22Rv1 (cell line): Measurements from ENCODE around the gene DHRS4.
"Not testable (repeated sequence)": the region's sequence is repeated elsewhere in the genome, so short reads cannot be mapped to it uniquely, and the experiment has no call there.

Experiments
- CTCF ChIP-seq: fragments of 450-650 bp; IDR thresholded peaks from 2 replicates; pipeline ENCODE4 v1.5.1; 2017; ENCODE audit warnings: mild to moderate bottlenecking
- ZFX ChIP-seq: fragments of 450-650 bp; IDR thresholded peaks from 2 replicates; pipeline ENCODE4 v1.6.1; 2017; ENCODE audit warnings: antibody characterized with exemption, borderline replicate concordance

- TF ChIP-seq CTCF, ZFX: not testable (repeated sequence)
Observed at GRCh38 chr14:24012726-24013273, 59.2 kb downstream of the DHRS4 start.
